ENCODE measurements around the gene REXO1.

DNA sequence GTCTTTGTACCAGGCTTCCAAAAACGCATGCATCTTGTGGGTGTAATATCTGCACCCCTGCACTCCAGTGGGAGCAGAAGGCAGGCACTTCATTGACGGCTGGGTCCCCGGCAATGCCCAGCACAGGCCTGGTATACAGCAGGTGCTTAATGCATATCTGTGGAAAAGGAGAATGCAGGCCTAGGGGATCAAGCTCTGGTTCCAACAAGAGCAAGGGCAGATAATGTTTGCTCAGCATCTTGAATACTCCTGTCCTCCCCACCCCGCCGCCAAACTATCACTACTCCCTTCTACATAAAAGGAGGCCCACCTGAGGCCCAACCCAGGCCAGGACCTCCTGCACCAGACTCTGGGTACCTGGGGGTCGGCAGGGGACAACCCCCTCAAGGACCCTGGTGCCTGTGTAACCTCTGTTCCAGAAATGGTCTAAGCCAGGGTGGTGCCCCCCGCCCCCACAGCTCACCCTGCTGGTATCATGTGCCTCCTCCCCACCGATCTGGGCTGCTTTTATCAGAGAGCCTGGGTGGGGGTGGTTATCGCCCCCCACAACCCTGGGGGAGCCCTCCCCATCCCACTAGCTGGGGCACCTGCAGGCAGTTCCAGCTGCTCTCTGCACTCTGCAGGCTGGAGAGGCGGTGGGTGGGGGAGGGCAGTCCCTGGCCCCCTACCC, 10.3 kb upstream of the REXO1 start:
- TF ChIP-seq CTCF (IDR thresholded peaks at IDR 0.05; ENCODE audit: borderline replicate concordance, extremely low read depth, low read length, poor library complexity, severe bottlenecking) (no peak), EZH2 (IDR thresholded peaks at IDR 0.05; ENCODE audit: borderline replicate concordance, low read depth, low read length, severe bottlenecking) (no peak)
